Measurements from ENCODE around the gene COG7. TPM values are rescaled to one million over a fixed set of nuclear protein-coding genes. Genes with fewer than 3 reads are reported as not detected.

Gene COG7
- total RNA-seq: 21.4 TPM

GRCh38 chr16:23452572-23453337, at the start of gene COG7:
TSS of gene COG7 (minus strand) at chr16:23453189. CDS start at chr16:23452994, 195 bp downstream.
- Histone ChIP-seq H3K4me3 (peak within 1 kb of the TSS; percentile 73 to 89), H3K4me1 (peaks cover 35% of the 10 kb centered on the region), H3K27ac (peak within 1 kb of the TSS; percentile 71), H3K27me3 (no peaks in the 10 kb centered on the region), H3K9me3 (no peaks in the 10 kb centered on the region), H3K36me3 (no peaks in the 10 kb centered on the region)
- intact Hi-C loops (cut with DNase I): no loop called here
- peak in 1 of 2 donors; percentile 93 for DNase-seq (ENCODE audit: extremely low spot score in 2 of 2)
- TF ChIP-seq POLR2AphosphoS5 (IDR thresholded peaks at IDR 0.05; ENCODE audit: insufficient read depth in 1 of 2, low read depth in 1 of 2) (peak; percentile 91 to 93), POLR2A (IDR thresholded peaks at IDR 0.05) (no peak), CTCF (IDR thresholded peaks at IDR 0.05) (no peak)

- DNase-seq (ENCODE audit: extremely low spot score in 2 of 2): no peak
- H3K4me1 ChIP-seq: peaks cover 86% of the 10 kb centered on the region
- no peaks in the 10 kb centered on the region for H3K36me3 ChIP-seq
- H3K4me3 ChIP-seq: no peak overlapping the region
- H3K9me3 ChIP-seq: no peaks in the 10 kb centered on the region
- H3K27ac ChIP-seq: no peak overlapping the region
- TF ChIP-seq CTCF (IDR thresholded peaks at IDR 0.05): no peak
- no peak for TF ChIP-seq POLR2AphosphoS5 (IDR thresholded peaks at IDR 0.05; ENCODE audit: insufficient read depth in 1 of 2, low read depth in 1 of 2)
- TF ChIP-seq POLR2A (IDR thresholded peaks at IDR 0.05): no peak
- H3K27me3 ChIP-seq: no peaks in the 10 kb centered on the region
- intact Hi-C loops (cut with DNase I): no loop called here
Observed at GRCh38 chr16:23502466-23502865, 49.5 kb upstream of the COG7 start.

GRCh38 chr16:23501291-23501690, 48.3 kb upstream of the COG7 start:
- DNase-seq (ENCODE audit: extremely low spot score in 2 of 2): no peak
- no peaks in the 10 kb centered on the region for H3K9me3 ChIP-seq
- H3K27me3 ChIP-seq: no peaks in the 10 kb centered on the region
- H3K4me1 ChIP-seq: peaks cover 87% of the 10 kb centered on the region
- no peaks in the 10 kb centered on the region for H3K36me3 ChIP-seq
- intact Hi-C loops (cut with DNase I): no loop called here
- H3K4me3 ChIP-seq: no peak overlapping the region
- TF ChIP-seq POLR2AphosphoS5 (IDR thresholded peaks at IDR 0.05; ENCODE audit: insufficient read depth in 1 of 2, low read depth in 1 of 2) (no peak), CTCF (IDR thresholded peaks at IDR 0.05) (no peak), POLR2A (IDR thresholded peaks at IDR 0.05) (no peak)
- H3K27ac ChIP-seq: no peak overlapping the region

- Histone ChIP-seq H3K27me3 (no peaks in the 10 kb centered on the region), H3K27ac (no peak overlapping the region), H3K36me3 (no peaks in the 10 kb centered on the region), H3K4me1 (peaks cover 87% of the 10 kb centered on the region), H3K9me3 (no peaks in the 10 kb centered on the region), H3K4me3 (no peak overlapping the region)
- TF ChIP-seq POLR2A (IDR thresholded peaks at IDR 0.05) (no peak), CTCF (IDR thresholded peaks at IDR 0.05) (no peak), POLR2AphosphoS5 (IDR thresholded peaks at IDR 0.05; ENCODE audit: insufficient read depth in 1 of 2, low read depth in 1 of 2) (no peak)
- no peak for DNase-seq (ENCODE audit: extremely low spot score in 2 of 2)
- intact Hi-C loops (cut with DNase I): no loop called here
Observed at GRCh38 chr16:23500862-23501225, 47.9 kb upstream of the COG7 start.

- Histone ChIP-seq H3K27me3 (no peaks in the 10 kb centered on the region), H3K36me3 (no peaks in the 10 kb centered on the region), H3K9me3 (no peaks in the 10 kb centered on the region), H3K4me3 (no peak overlapping the region), H3K4me1 (peaks cover 87% of the 10 kb centered on the region), H3K27ac (peak overlapping the region; percentile 81)
- DNase-seq (ENCODE audit: extremely low spot score in 2 of 2): no peak
- intact Hi-C loops (cut with DNase I): no loop called here
- TF ChIP-seq POLR2A (IDR thresholded peaks at IDR 0.05) (no peak), CTCF (IDR thresholded peaks at IDR 0.05) (no peak), POLR2AphosphoS5 (IDR thresholded peaks at IDR 0.05; ENCODE audit: insufficient read depth in 1 of 2, low read depth in 1 of 2) (no peak)
Observed at GRCh38 chr16:23500212-23500861, 47.3 kb upstream of the COG7 start.

Measured in vagina (tissue), 2 donors.